Measurements from ENCODE around the gene PRR3. TPM values are rescaled to one million over a fixed set of nuclear protein-coding genes. Genes with fewer than 3 reads are reported as not detected.

PRR3 gene
- total and polyA plus RNA-seq, 9 of the 15 experiments (the other 6 are each of a cell fraction or from before 2014, with no cell fraction given) = 23.5 to 59.6 (median 28.8) TPM

DNA sequence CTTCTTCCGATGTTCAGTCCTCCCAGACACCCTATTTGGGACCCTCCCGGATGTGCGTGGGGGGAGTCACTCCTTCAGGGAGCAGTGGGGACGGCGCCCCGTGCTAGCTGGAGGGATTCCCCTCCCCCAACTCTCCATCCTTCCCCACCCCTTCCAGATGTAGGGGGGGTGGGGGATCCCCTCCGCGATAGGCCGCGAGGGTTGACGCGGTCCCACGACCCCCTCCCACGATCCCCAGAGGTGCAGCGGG lies 1.4 kb upstream of the PRR3 start (continued):
- TF ChIP-seq, protein P1, sequence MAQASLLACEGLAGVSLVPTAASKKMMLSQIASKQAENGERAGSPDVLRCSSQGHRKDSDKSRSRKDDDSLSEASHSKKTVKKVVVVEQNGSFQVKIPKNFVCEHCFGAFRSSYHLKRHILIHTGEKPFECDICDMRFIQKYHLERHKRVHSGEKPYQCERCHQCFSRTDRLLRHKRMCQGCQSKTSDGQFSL (CRISPR knock-in tag; IDR thresholded peaks at IDR 0.05) = peak; percentile 89
- TF ChIP-seq, protein P1 (tag; IDR thresholded peaks at IDR 0.05) = peak in 1 of 2 experiments; percentile 84; a peak in 2 of 4 replicates
- no peak for TF ChIP-seq E2F6 (IDR thresholded peaks at IDR 0.05; ENCODE audit: borderline replicate concordance in 1 of 2, extremely low read depth in 1 of 2, insufficient read depth in 1 of 2, insufficient read length in 1 of 2, low read depth in 1 of 2, low read length in 1 of 2, poor library complexity in 1 of 2, severe bottlenecking in 1 of 2)
- peak; percentile 26; the same call in 1 of the 2 replicates for TF ChIP-seq ZNF830 (CRISPR knock-in tag; IDR thresholded peaks at IDR 0.05)
- TF ChIP-seq, protein P2, sequence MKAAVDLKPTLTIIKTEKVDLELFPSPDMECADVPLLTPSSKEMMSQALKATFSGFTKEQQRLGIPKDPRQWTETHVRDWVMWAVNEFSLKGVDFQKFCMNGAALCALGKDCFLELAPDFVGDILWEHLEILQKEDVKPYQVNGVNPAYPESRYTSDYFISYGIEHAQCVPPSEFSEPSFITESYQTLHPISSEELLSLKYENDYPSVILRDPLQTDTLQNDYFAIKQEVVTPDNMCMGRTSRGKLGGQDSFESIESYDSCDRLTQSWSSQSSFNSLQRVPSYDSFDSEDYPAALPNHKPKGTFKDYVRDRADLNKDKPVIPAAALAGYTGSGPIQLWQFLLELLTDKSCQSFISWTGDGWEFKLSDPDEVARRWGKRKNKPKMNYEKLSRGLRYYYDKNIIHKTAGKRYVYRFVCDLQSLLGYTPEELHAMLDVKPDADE (conservative IDR thresholded peaks at IDR 0.05; ENCODE audit: control insufficient read depth, low read depth, low read length) = peak; percentile 35; the same call in 1 of the 2 replicates
- peak; percentile 49 for TF ChIP-seq HMGN3 (IDR thresholded peaks at IDR 0.05; ENCODE audit: borderline replicate concordance, extremely low read depth, insufficient read length, low read depth, low read length)
- TF ChIP-seq ZBTB1 (CRISPR knock-in tag; IDR thresholded peaks at IDR 0.05; ENCODE audit: borderline replicate concordance, low read depth) = 0 out of 2 replicates have a peak, but pooled peaks have one; percentile 22
- TF ChIP-seq WHSC1 (IDR thresholded peaks at IDR 0.05; ENCODE audit: low read length) = no peak
- peak; percentile 36; the same call in 1 of the 2 replicates for TF ChIP-seq FOXP1 (CRISPR knock-in tag; IDR thresholded peaks at IDR 0.05)
